Spleen (tissue), 7 donors: ENCODE measurements around the gene GPAT2.
"Not testable (repeated sequence)": the region's sequence is repeated elsewhere in the genome, so short reads cannot be mapped to it uniquely, and the experiment has no call there.

Experiments
- CTCF ChIP-seq, 11 experiments: fragments of 200-600 bp in 7 of 11; fragments of 450-650 bp in 4 of 11; sonication (generic) in 4 of 11; IDR thresholded peaks in 8 of 11; conservative IDR thresholded peaks in 3 of 11; 1 replicate in 7 of 11; 2 replicates in 4 of 11; pipeline versions ENCODE4 v1.4.0 to v1.8.0; 2016 to 2021; ENCODE audit warnings: antibody characterized with exemption in 11 of 11, inconsistent platforms in 4 of 11, mild to moderate bottlenecking in 1 of 11
- POLR2A ChIP-seq, 3 donors: fragments of 450-650 bp; IDR thresholded peaks; one replicate each; pipeline ENCODE4 v1.5.1; 2017; ENCODE audit warnings: antibody characterized with exemption in 3 of 3, mild to moderate bottlenecking in 1 of 3
- donor health status: DM: no; HTN: no; CAD: no; lungs with moderate emphysema.
- donor health status: DM: no; HTN: no; CAD: no.
- donor health status: DM: no; HTN: no; CAD: no.

- not testable (repeated sequence) for TF ChIP-seq CTCF (IDR thresholded peaks at IDR 0.05 in 8 of 11, conservative IDR thresholded peaks at IDR 0.05 in 3 of 11); POLR2A (IDR thresholded peaks at IDR 0.05)
These were observed 15.2 kb upstream of the GPAT2 start for GRCh38 chr2:96049917-96050262.
